GM18508 (cell line): Measurements from ENCODE around the gene PIGS.

Experiments used
- ATAC-seq: cut with Tn5 transposase; IDR thresholded peaks from one replicate; pipeline ENCODE4 v1.9.1; 2021; ENCODE audit warnings: moderate number of reproducible peaks; ENCODE audit not compliant: insufficient read depth, unreplicated experiment

PIGS gene

GRCh38 chr17:28552176-28552999 is 18.9 kb downstream of the PIGS start, which contains the start of gene UNC119:
Gene UNC119, minus strand, starts transcription at chr17:28552624. Its CDS starts 67 bp downstream, at chr17:28552557.
- ATAC-seq: no peak

- no peak for ATAC-seq
Measured at GRCh38 chr17:28551421-28552175, 19.7 kb downstream of the PIGS start.

GRCh38 chr17:28550858-28551257 is 20.5 kb downstream of the PIGS start:
- ATAC-seq: no peak

- no peak for ATAC-seq
Measured at GRCh38 chr17:28549236-28550132, 21.8 kb downstream of the PIGS start.

- no peak for ATAC-seq
Measured at GRCh38 chr17:28548417-28549130, 22.8 kb downstream of the PIGS start.

GRCh38 chr17:28547623-28548416 is 23.5 kb downstream of the PIGS start:
- ATAC-seq: no peak

GRCh38 chr17:28547096-28547622 is 24.2 kb downstream of the PIGS start:
- no peak for ATAC-seq

GRCh38 chr17:28545787-28546415 is 25.4 kb downstream of the PIGS start:
- no peak for ATAC-seq

GRCh38 chr17:28545141-28545503 is 26.2 kb downstream of the PIGS start:
- no peak for ATAC-seq

GRCh38 chr17:28544402-28545140 is 26.8 kb downstream of the PIGS start:
- no peak for ATAC-seq

- no peak for ATAC-seq
Measured at GRCh38 chr17:28541439-28541838, 29.9 kb downstream of the PIGS start.

- ATAC-seq: no peak
Measured at GRCh38 chr17:28540231-28540630, 31.1 kb downstream of the PIGS start.

GRCh38 chr17:28538296-28538895 is 32.9 kb downstream of the PIGS start:
- ATAC-seq: no peak

GRCh38 chr17:28537219-28537610 is 34.1 kb downstream of the PIGS start:
- ATAC-seq: no peak

GRCh38 chr17:28536532-28537218 is 34.6 kb downstream of the PIGS start:
- no peak for ATAC-seq

GRCh38 chr17:28534740-28535375 is 36.5 kb downstream of the PIGS start:
- no peak for ATAC-seq
